Measurements from ENCODE around the gene REV3L.

REV3L gene

GRCh38 chr6:111437573-111437972 is 45.4 kb downstream of the REV3L start:
- Histone ChIP-seq H3K9me2 (replicated peaks; ENCODE audit: control insufficient read depth, low read length) (no peaks in the 10 kb centered on the region), H3K27me3 (ENCODE audit: control insufficient read depth, low read length) (no peaks in the 10 kb centered on the region), H3K9me3 (ENCODE audit: control insufficient read depth, insufficient read depth, low read length) (peaks cover 7% of the 10 kb centered on the region; the same call in 1 of the 2 replicates), H3K79me2 (ENCODE audit: control insufficient read depth, low read length) (peaks cover 96% of the 10 kb centered on the region), H4K20me1 (ENCODE audit: control insufficient read depth, insufficient read depth, low read depth, low read length) (no peaks in the 10 kb centered on the region), H3K27ac (ENCODE audit: low read depth, low read length) (no peak overlapping the region), H3F3A (ENCODE audit: control insufficient read depth, insufficient read depth) (no peaks in the 10 kb centered on the region; the same call in 1 of the 2 replicates), H3K4me2 (ENCODE audit: low read length) (no peak overlapping the region), H3K36me3 (ENCODE audit: control insufficient read depth, low read length) (peaks cover 4% of the 10 kb centered on the region; the same call in 1 of the 2 replicates), H3K4me1 (ENCODE audit: control insufficient read depth, low read length) (no peaks in the 10 kb centered on the region), H3K4me3 (ENCODE audit: low read length) (no peak overlapping the region)
- no peak for TF ChIP-seq EZH2phosphoT487 (IDR thresholded peaks at IDR 0.05; ENCODE audit: borderline replicate concordance, low read length)
- TF ChIP-seq CTCF (IDR thresholded peaks at IDR 0.05; ENCODE audit: low read depth, low read length, poor library complexity, severe bottlenecking): no peak

GRCh38 chr6:111432511-111432910 is 50.5 kb downstream of the REV3L start:
- no peak overlapping the region for H3K4me3 ChIP-seq (ENCODE audit: low read length)
- no peaks in the 10 kb centered on the region for H3K9me2 ChIP-seq (replicated peaks; ENCODE audit: control insufficient read depth, low read length)
- H3K27me3 ChIP-seq (ENCODE audit: control insufficient read depth, low read length): no peaks in the 10 kb centered on the region
- no peak for TF ChIP-seq EZH2phosphoT487 (IDR thresholded peaks at IDR 0.05; ENCODE audit: borderline replicate concordance, low read length)
- no peaks in the 10 kb centered on the region for H4K20me1 ChIP-seq (ENCODE audit: control insufficient read depth, insufficient read depth, low read depth, low read length)
- H3K4me2 ChIP-seq (ENCODE audit: low read length): no peak overlapping the region
- H3K36me3 ChIP-seq (ENCODE audit: control insufficient read depth, low read length): peaks cover 16% of the 10 kb centered on the region
- no peaks in the 10 kb centered on the region; the same call in 1 of the 2 replicates for H3F3A ChIP-seq (ENCODE audit: control insufficient read depth, insufficient read depth)
- H3K4me1 ChIP-seq (ENCODE audit: control insufficient read depth, low read length): peaks cover 6% of the 10 kb centered on the region
- peaks cover 98% of the 10 kb centered on the region for H3K79me2 ChIP-seq (ENCODE audit: control insufficient read depth, low read length)
- no peak overlapping the region for H3K27ac ChIP-seq (ENCODE audit: low read depth, low read length)
- peaks cover 7% of the 10 kb centered on the region; the same call in 1 of the 2 replicates for H3K9me3 ChIP-seq (ENCODE audit: control insufficient read depth, insufficient read depth, low read length)

GRCh38 chr6:111430605-111431376 is 52.2 kb downstream of the REV3L start:
- no peak overlapping the region for H3K4me2 ChIP-seq (ENCODE audit: low read length)
- H3K36me3 ChIP-seq (ENCODE audit: control insufficient read depth, low read length): peaks cover 16% of the 10 kb centered on the region
- no peaks in the 10 kb centered on the region for H3K27me3 ChIP-seq (ENCODE audit: control insufficient read depth, low read length)
- H3F3A ChIP-seq (ENCODE audit: control insufficient read depth, insufficient read depth): no peaks in the 10 kb centered on the region
- H3K4me3 ChIP-seq (ENCODE audit: low read length): no peak overlapping the region
- H3K79me2 ChIP-seq (ENCODE audit: control insufficient read depth, low read length): peaks cover 100% of the 10 kb centered on the region
- no peaks in the 10 kb centered on the region for H4K20me1 ChIP-seq (ENCODE audit: control insufficient read depth, insufficient read depth, low read depth, low read length)
- no peak overlapping the region for H3K27ac ChIP-seq (ENCODE audit: low read depth, low read length)
- no peaks in the 10 kb centered on the region for H3K9me2 ChIP-seq (replicated peaks; ENCODE audit: control insufficient read depth, low read length)
- H3K4me1 ChIP-seq (ENCODE audit: control insufficient read depth, low read length): peaks cover 9% of the 10 kb centered on the region
- TF ChIP-seq CTCF (IDR thresholded peaks at IDR 0.05; ENCODE audit: low read depth, low read length, poor library complexity, severe bottlenecking) (no peak), EZH2phosphoT487 (IDR thresholded peaks at IDR 0.05; ENCODE audit: borderline replicate concordance, low read length) (no peak)
- H3K9me3 ChIP-seq (ENCODE audit: control insufficient read depth, insufficient read depth, low read length): peaks cover 2% of the 10 kb centered on the region; the same call in 1 of the 2 replicates

GRCh38 chr6:111429571-111429970 is 53.4 kb downstream of the REV3L start:
- Histone ChIP-seq H3K4me2 (ENCODE audit: low read length) (no peak overlapping the region), H3K27ac (ENCODE audit: low read depth, low read length) (no peak overlapping the region), H3K36me3 (ENCODE audit: control insufficient read depth, low read length) (peaks cover 16% of the 10 kb centered on the region), H3K9me3 (ENCODE audit: control insufficient read depth, insufficient read depth, low read length) (no peaks in the 10 kb centered on the region), H3K27me3 (ENCODE audit: control insufficient read depth, low read length) (no peaks in the 10 kb centered on the region), H3F3A (ENCODE audit: control insufficient read depth, insufficient read depth) (no peaks in the 10 kb centered on the region), H3K4me1 (ENCODE audit: control insufficient read depth, low read length) (peaks cover 9% of the 10 kb centered on the region), H3K79me2 (ENCODE audit: control insufficient read depth, low read length) (peaks cover 100% of the 10 kb centered on the region), H3K9me2 (replicated peaks; ENCODE audit: control insufficient read depth, low read length) (no peaks in the 10 kb centered on the region), H4K20me1 (ENCODE audit: control insufficient read depth, insufficient read depth, low read depth, low read length) (no peaks in the 10 kb centered on the region), H3K4me3 (ENCODE audit: low read length) (no peak overlapping the region)
- TF ChIP-seq CTCF (IDR thresholded peaks at IDR 0.05; ENCODE audit: low read depth, low read length, poor library complexity, severe bottlenecking): no peak
- no peak for TF ChIP-seq EZH2phosphoT487 (IDR thresholded peaks at IDR 0.05; ENCODE audit: borderline replicate concordance, low read length)
